ENCODE measurements around the gene SPEG. TPM values are rescaled to one million over a fixed set of nuclear protein-coding genes. Genes with fewer than 3 reads are reported as not detected.

SPEG gene
- total and polyA plus RNA-seq, 2 of the 8 experiments (the other 6 are each of a cell fraction or from before 2014, with no cell fraction given), result 19.9 to 32.0 TPM

- H3K79me2 ChIP-seq (ENCODE audit: control insufficient read depth in 1 of 2, insufficient read depth in 2 of 2, low read length in 2 of 2), result no peaks in the 10 kb centered on the region
- WGBS, 2 experiments (ENCODE audit: extremely low coverage in 1 of 2, insufficient coverage in 1 of 2, insufficient read length in 1 of 2, insufficient replicate concordance in 2 of 2, low coverage in 1 of 2, low lambda C conversion rate in 2 of 2, missing lambda C conversion rate in 1 of 2), result 89% methylated on average over 8 of the region's 8 CpGs; no CpG with 5 or more reads in 1 of the 2 experiments
- no peak overlapping the region for H3K9ac ChIP-seq (replicated peaks in 1 of 4; ENCODE audit: extremely low read depth in 1 of 4, low read depth in 3 of 4, low read length in 3 of 4)
- H4K91ac ChIP-seq (replicated peaks; ENCODE audit: insufficient read length, low read length), result no peak overlapping the region
- H3K18ac ChIP-seq (ENCODE audit: extremely low read depth, low read length), result no peak overlapping the region
- H3K27me3 ChIP-seq (replicated peaks in 1 of 4; ENCODE audit: control insufficient read depth in 3 of 4, extremely low read depth in 1 of 4, insufficient read depth in 3 of 4, low read length in 3 of 4), result peaks cover 15 to 36% (median 30%) of the 10 kb centered on the region in 4 experiments
- H3K79me1 ChIP-seq (ENCODE audit: low read depth, low read length), result no peaks in the 10 kb centered on the region
- H4K20me1 ChIP-seq (replicated peaks in 1 of 2; ENCODE audit: control insufficient read depth in 1 of 2, insufficient read depth in 2 of 2, low read length in 2 of 2), result peaks cover 0 to 2% of the 10 kb centered on the region in 2 experiments
- no peak for FAIRE-seq
- H3K23ac ChIP-seq (ENCODE audit: insufficient read length), result no peak overlapping the region
- CTCF ChIA-PET (ENCODE audit: partially characterized antibody), result interaction anchor here (1.2 to 88.6 kb wide), 5 partner anchors 8 to 69 kb away, joined by 4 to 7248 read pairs (median 21); partner anchors contain the start of genes ASIC4, CHPF, GMPPA and SPEG
- peaks cover 8 to 26% (median 13%) of the 10 kb centered on the region in 4 experiments for H3K4me1 ChIP-seq (replicated peaks in 1 of 4; ENCODE audit: control insufficient read depth in 3 of 4, insufficient read depth in 4 of 4, low read length in 3 of 4)
- no peak for DNase-seq (ENCODE audit: low read depth in 1 of 2, low spot score in 2 of 2)
- H3K9me3 ChIP-seq (ENCODE audit: insufficient read depth in 2 of 2, low read depth in 1 of 2, low read length in 1 of 2), result no peaks in the 10 kb centered on the region
- no peaks in the 10 kb centered on the region for H3K36me3 ChIP-seq (ENCODE audit: control insufficient read depth in 2 of 4, insufficient read depth in 4 of 4, low read length in 3 of 4)
- H3K23me2 ChIP-seq (ENCODE audit: low read depth, low read length), result peaks cover 2% of the 10 kb centered on the region
- POLR2A ChIA-PET (ENCODE audit: partially characterized antibody), result no interaction called here
- H2BK120ac ChIP-seq (replicated peaks; ENCODE audit: low read depth, low read length), result no peak overlapping the region
- no peak overlapping the region for H3K27ac ChIP-seq (ENCODE audit: low read depth, low read length)
- no peak overlapping the region for H3K4me3 ChIP-seq (ENCODE audit: extremely low read depth in 1 of 4, insufficient read depth in 2 of 4, low read depth in 3 of 4, low read length in 4 of 4)
- no peak overlapping the region for H3K14ac ChIP-seq (ENCODE audit: insufficient read length)
- no peak overlapping the region for H3K56ac ChIP-seq (replicated peaks; ENCODE audit: insufficient read length, low read depth, low read length)
- H2AFZ ChIP-seq (ENCODE audit: low read length), result no peak overlapping the region
- no peak for TF ChIP-seq TEAD4 (IDR thresholded peaks at IDR 0.05; ENCODE audit: low read depth, low read length)
- TF ChIP-seq MAX (IDR thresholded peaks at IDR 0.05), result no peak
- no peak for TF ChIP-seq USF2 (IDR thresholded peaks at IDR 0.05; ENCODE audit: low read length)
- no peak for TF ChIP-seq BACH1 (IDR thresholded peaks at IDR 0.05; ENCODE audit: low read length)
- no peak for TF ChIP-seq NRF1 (IDR thresholded peaks at IDR 0.05; ENCODE audit: low read depth, low read length)
- no peak for TF ChIP-seq SP2 (IDR thresholded peaks at IDR 0.05; ENCODE audit: low read length)
- no peak for TF ChIP-seq POLR2A (IDR thresholded peaks at IDR 0.05; ENCODE audit: control extremely low read depth in 1 of 2, low read depth in 2 of 2, low read length in 2 of 2)
- TF ChIP-seq SRF (IDR thresholded peaks at IDR 0.05; ENCODE audit: low read depth, low read length), result no peak
- no peak for TF ChIP-seq SIRT6 (IDR thresholded peaks at IDR 0.05; ENCODE audit: low read length)
- no peak for TF ChIP-seq E2F6 (IDR thresholded peaks at IDR 0.05)
- no peak for TF ChIP-seq EGR1 (IDR thresholded peaks at IDR 0.05; ENCODE audit: borderline replicate concordance, low read depth, low read length)
- no peak for TF ChIP-seq EP300 (IDR thresholded peaks at IDR 0.05; ENCODE audit: borderline replicate concordance in 1 of 2, low read depth in 2 of 2, low read length in 2 of 2)
- no peak for TF ChIP-seq CBX8 (IDR thresholded peaks at IDR 0.05; ENCODE audit: borderline replicate concordance, low read depth, low read length)
- no peak overlapping the region for H4K8ac ChIP-seq (ENCODE audit: extremely low read depth, insufficient read depth, low read length)
- H2BK20ac ChIP-seq (ENCODE audit: low read length), result no peak overlapping the region
- H2AK5ac ChIP-seq (ENCODE audit: low read depth, low read length), result no peak overlapping the region
- no peak overlapping the region for H3K4me2 ChIP-seq (ENCODE audit: insufficient read depth in 1 of 2, low read depth in 2 of 2, low read length in 2 of 2)
- no peak overlapping the region for H4K5ac ChIP-seq (ENCODE audit: insufficient read length, low read depth, low read length)
- H2BK12ac ChIP-seq (ENCODE audit: low read depth, low read length), result no peak overlapping the region
- no peak overlapping the region for H2BK15ac ChIP-seq (ENCODE audit: low read length)
- no peak overlapping the region for H2BK5ac ChIP-seq (ENCODE audit: low read depth, low read length)
- no peak overlapping the region for H3K4ac ChIP-seq (replicated peaks; ENCODE audit: insufficient read length, low read depth, low read length)
Measured at GRCh38 chr2:219420687-219421086, 14.0 kb upstream of the SPEG start.
